ENCODE results near the gene POLR1D. TPM values are rescaled to one million over a fixed set of nuclear protein-coding genes. Genes with fewer than 3 reads are reported as not detected.
A peak's percentile ranks its signal among the peaks of the same experiment; 100 is the strongest.

POLR1D gene
- total and polyA plus RNA-seq, 2 experiments from 2014 or later, result 177 to 197 TPM

DNA sequence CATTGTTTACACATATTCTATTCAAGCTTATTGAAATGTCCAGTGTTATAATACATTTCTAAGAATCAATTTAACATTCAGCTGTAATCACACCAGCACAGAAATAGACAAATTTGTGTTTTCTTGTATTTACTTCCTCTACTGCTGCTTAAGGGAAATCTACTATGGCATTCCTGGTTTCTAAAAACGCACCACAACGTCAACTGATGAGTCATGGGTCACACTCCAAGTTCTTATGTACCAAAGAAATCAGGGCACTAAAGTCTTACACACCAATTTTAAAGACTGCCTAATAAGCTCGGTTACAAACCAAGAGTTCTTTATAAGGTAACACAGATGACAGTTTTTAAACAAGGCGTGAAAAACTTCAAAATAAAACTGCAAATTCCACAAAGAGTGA is 14.6 kb upstream of the POLR1D start:
- no peak overlapping the region for H3K4me3 ChIP-seq
- no peaks in the 10 kb centered on the region for H3F3A ChIP-seq (replicated peaks; ENCODE audit: low read depth)
- Mint-ChIP-seq H3K27me3 (ENCODE audit: insufficient read depth, low read depth, poor library complexity) (peaks cover under 1% of the 10 kb centered on the region), H3K9me3 (no peaks in the 10 kb centered on the region), H3K4me1 (peaks cover 19% of the 10 kb centered on the region), H3K27ac (peak overlapping the region; percentile 0; the same call in 1 of the 2 replicates), H3K36me3 (ENCODE audit: low read depth) (no peaks in the 10 kb centered on the region), H3K4me3 (no peak overlapping the region)
- no peak overlapping the region for H3K27ac ChIP-seq (ENCODE audit: low read depth)
- H3K27me3 ChIP-seq (ENCODE audit: insufficient read depth), result no peaks in the 10 kb centered on the region
- peaks cover 10% of the 10 kb centered on the region for H3K4me1 ChIP-seq (ENCODE audit: insufficient read depth)
- no peak for DNase-seq (ENCODE audit: low spot score)
- peaks cover 19% of the 10 kb centered on the region; the same call in 1 of the 2 replicates for H4K20me1 ChIP-seq (replicated peaks; ENCODE audit: insufficient read depth)
- H3K9me2 ChIP-seq (ENCODE audit: insufficient read depth), result no peaks in the 10 kb centered on the region
- TF ChIP-seq CREB1 (CRISPR knock-in tag; IDR thresholded peaks at IDR 0.05; ENCODE audit: low read depth) (no peak), EZH2phosphoT487 (IDR thresholded peaks at IDR 0.05; ENCODE audit: unreplicated experiment) (no peak), ZNF331 (CRISPR knock-in tag; IDR thresholded peaks at IDR 0.05; ENCODE audit: low read depth) (no peak), POLR2AphosphoS5 (IDR thresholded peaks at IDR 0.05; ENCODE audit: low read depth) (no peak), ZNF114 (CRISPR knock-in tag; IDR thresholded peaks at IDR 0.05) (no peak), NANOG (IDR thresholded peaks at IDR 0.05; ENCODE audit: borderline replicate concordance) (no peak), STAT1 (IDR thresholded peaks at IDR 0.05; ENCODE audit: unreplicated experiment) (no peak), EZH2 (IDR thresholded peaks at IDR 0.05; ENCODE audit: low read depth, unreplicated experiment) (no peak), JUNB (IDR thresholded peaks at IDR 0.05; ENCODE audit: unreplicated experiment) (no peak)
- TF ChIP-seq, protein P1, sequence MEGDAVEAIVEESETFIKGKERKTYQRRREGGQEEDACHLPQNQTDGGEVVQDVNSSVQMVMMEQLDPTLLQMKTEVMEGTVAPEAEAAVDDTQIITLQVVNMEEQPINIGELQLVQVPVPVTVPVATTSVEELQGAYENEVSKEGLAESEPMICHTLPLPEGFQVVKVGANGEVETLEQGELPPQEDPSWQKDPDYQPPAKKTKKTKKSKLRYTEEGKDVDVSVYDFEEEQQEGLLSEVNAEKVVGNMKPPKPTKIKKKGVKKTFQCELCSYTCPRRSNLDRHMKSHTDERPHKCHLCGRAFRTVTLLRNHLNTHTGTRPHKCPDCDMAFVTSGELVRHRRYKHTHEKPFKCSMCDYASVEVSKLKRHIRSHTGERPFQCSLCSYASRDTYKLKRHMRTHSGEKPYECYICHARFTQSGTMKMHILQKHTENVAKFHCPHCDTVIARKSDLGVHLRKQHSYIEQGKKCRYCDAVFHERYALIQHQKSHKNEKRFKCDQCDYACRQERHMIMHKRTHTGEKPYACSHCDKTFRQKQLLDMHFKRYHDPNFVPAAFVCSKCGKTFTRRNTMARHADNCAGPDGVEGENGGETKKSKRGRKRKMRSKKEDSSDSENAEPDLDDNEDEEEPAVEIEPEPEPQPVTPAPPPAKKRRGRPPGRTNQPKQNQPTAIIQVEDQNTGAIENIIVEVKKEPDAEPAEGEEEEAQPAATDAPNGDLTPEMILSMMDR (conservative IDR thresholded peaks at IDR 0.05; ENCODE audit: low read depth in 2 of 2), result no peak
- TF ChIP-seq, protein P2, sequence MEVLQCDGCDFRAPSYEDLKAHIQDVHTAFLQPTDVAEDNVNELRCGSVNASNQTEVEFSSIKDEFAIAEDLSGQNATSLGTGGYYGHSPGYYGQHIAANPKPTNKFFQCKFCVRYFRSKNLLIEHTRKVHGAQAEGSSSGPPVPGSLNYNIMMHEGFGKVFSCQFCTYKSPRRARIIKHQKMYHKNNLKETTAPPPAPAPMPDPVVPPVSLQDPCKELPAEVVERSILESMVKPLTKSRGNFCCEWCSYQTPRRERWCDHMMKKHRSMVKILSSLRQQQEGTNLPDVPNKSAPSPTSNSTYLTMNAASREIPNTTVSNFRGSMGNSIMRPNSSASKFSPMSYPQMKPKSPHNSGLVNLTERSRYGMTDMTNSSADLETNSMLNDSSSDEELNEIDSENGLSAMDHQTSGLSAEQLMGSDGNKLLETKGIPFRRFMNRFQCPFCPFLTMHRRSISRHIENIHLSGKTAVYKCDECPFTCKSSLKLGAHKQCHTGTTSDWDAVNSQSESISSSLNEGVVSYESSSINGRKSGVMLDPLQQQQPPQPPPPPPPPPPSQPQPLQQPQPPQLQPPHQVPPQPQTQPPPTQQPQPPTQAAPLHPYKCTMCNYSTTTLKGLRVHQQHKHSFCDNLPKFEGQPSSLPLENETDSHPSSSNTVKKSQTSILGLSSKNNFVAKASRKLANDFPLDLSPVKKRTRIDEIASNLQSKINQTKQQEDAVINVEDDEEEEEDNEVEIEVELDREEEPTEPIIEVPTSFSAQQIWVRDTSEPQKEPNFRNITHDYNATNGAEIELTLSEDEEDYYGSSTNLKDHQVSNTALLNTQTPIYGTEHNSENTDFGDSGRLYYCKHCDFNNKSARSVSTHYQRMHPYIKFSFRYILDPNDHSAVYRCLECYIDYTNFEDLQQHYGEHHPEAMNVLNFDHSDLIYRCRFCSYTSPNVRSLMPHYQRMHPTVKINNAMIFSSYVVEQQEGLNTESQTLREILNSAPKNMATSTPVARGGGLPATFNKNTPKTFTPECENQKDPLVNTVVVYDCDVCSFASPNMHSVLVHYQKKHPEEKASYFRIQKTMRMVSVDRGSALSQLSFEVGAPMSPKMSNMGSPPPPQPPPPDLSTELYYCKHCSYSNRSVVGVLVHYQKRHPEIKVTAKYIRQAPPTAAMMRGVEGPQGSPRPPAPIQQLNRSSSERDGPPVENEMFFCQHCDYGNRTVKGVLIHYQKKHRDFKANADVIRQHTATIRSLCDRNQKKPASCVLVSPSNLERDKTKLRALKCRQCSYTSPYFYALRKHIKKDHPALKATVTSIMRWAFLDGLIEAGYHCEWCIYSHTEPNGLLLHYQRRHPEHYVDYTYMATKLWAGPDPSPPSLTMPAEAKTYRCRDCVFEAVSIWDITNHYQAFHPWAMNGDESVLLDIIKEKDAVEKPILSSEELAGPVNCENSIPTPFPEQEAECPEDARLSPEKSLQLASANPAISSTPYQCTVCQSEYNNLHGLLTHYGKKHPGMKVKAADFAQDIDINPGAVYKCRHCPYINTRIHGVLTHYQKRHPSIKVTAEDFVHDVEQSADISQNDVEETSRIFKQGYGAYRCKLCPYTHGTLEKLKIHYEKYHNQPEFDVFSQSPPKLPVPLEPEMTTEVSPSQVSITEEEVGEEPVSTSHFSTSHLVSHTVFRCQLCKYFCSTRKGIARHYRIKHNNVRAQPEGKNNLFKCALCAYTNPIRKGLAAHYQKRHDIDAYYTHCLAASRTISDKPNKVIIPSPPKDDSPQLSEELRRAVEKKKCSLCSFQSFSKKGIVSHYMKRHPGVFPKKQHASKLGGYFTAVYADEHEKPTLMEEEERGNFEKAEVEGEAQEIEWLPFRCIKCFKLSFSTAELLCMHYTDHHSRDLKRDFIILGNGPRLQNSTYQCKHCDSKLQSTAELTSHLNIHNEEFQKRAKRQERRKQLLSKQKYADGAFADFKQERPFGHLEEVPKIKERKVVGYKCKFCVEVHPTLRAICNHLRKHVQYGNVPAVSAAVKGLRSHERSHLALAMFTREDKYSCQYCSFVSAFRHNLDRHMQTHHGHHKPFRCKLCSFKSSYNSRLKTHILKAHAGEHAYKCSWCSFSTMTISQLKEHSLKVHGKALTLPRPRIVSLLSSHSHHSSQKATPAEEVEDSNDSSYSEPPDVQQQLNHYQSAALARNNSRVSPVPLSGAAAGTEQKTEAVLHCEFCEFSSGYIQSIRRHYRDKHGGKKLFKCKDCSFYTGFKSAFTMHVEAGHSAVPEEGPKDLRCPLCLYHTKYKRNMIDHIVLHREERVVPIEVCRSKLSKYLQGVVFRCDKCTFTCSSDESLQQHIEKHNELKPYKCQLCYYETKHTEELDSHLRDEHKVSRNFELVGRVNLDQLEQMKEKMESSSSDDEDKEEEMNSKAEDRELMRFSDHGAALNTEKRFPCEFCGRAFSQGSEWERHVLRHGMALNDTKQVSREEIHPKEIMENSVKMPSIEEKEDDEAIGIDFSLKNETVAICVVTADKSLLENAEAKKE (CRISPR knock-in tag; IDR thresholded peaks at IDR 0.05), result no peak
- TF ChIP-seq, protein P3, sequence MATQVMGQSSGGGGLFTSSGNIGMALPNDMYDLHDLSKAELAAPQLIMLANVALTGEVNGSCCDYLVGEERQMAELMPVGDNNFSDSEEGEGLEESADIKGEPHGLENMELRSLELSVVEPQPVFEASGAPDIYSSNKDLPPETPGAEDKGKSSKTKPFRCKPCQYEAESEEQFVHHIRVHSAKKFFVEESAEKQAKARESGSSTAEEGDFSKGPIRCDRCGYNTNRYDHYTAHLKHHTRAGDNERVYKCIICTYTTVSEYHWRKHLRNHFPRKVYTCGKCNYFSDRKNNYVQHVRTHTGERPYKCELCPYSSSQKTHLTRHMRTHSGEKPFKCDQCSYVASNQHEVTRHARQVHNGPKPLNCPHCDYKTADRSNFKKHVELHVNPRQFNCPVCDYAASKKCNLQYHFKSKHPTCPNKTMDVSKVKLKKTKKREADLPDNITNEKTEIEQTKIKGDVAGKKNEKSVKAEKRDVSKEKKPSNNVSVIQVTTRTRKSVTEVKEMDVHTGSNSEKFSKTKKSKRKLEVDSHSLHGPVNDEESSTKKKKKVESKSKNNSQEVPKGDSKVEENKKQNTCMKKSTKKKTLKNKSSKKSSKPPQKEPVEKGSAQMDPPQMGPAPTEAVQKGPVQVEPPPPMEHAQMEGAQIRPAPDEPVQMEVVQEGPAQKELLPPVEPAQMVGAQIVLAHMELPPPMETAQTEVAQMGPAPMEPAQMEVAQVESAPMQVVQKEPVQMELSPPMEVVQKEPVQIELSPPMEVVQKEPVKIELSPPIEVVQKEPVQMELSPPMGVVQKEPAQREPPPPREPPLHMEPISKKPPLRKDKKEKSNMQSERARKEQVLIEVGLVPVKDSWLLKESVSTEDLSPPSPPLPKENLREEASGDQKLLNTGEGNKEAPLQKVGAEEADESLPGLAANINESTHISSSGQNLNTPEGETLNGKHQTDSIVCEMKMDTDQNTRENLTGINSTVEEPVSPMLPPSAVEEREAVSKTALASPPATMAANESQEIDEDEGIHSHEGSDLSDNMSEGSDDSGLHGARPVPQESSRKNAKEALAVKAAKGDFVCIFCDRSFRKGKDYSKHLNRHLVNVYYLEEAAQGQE (IDR thresholded peaks at IDR 0.05; ENCODE audit: unreplicated experiment), result no peak
- TF ChIP-seq, protein P4, sequence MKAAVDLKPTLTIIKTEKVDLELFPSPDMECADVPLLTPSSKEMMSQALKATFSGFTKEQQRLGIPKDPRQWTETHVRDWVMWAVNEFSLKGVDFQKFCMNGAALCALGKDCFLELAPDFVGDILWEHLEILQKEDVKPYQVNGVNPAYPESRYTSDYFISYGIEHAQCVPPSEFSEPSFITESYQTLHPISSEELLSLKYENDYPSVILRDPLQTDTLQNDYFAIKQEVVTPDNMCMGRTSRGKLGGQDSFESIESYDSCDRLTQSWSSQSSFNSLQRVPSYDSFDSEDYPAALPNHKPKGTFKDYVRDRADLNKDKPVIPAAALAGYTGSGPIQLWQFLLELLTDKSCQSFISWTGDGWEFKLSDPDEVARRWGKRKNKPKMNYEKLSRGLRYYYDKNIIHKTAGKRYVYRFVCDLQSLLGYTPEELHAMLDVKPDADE (IDR thresholded peaks at IDR 0.05), result no peak
- peaks cover 99% of the 10 kb centered on the region for H3K79me2 ChIP-seq (replicated peaks; ENCODE audit: insufficient read depth)
- no peak overlapping the region for H3K4me2 ChIP-seq
- ATAC-seq, result no peak
- H2AFZ ChIP-seq, result no peak overlapping the region
- no peaks in the 10 kb centered on the region for H3K36me3 ChIP-seq (ENCODE audit: insufficient read depth)

Data from GM23338 (cell line).